Choroid plexus epithelial cell (primary cell): ENCODE measurements around the gene SLC7A14.

Experiments
- DNase-seq: peaks from one replicate; pipeline ENCODE4 v3.0.0-alpha.2; 2010; ENCODE audit warnings: low read depth
- H3K4me3 ChIP-seq: 2 replicates; pipeline ENCODE4 v1.5.1; 2011; ENCODE audit warnings: low read depth, mild to moderate bottlenecking, control low read depth, low read length, moderate library complexity
- CTCF ChIP-seq: conservative IDR thresholded peaks from 2 replicates; pipeline ENCODE4 v1.5.1; 2011; ENCODE audit warnings: low read depth, mild to moderate bottlenecking, control low read depth, inconsistent platforms, low read length, moderate library complexity

The SLC7A14 gene

GRCh38 chr3:170517242-170517945 is 68.5 kb downstream of the SLC7A14 start:
- H3K4me3 ChIP-seq, result no peak overlapping the region
- peak; percentile 52 for DNase-seq
- no peak for TF ChIP-seq CTCF

GRCh38 chr3:170513642-170514041 is 72.2 kb downstream of the SLC7A14 start:
- no peak for TF ChIP-seq CTCF
- no peak for DNase-seq
- no peak overlapping the region for H3K4me3 ChIP-seq

GRCh38 chr3:170511371-170511770 is 74.5 kb downstream of the SLC7A14 start:
- DNase-seq, result no peak
- no peak for TF ChIP-seq CTCF
- H3K4me3 ChIP-seq, result no peak overlapping the region

- no peak for DNase-seq
- H3K4me3 ChIP-seq, result no peak overlapping the region
- TF ChIP-seq CTCF, result no peak
Observed at GRCh38 chr3:170508839-170509238, 77.0 kb downstream of the SLC7A14 start.

GRCh38 chr3:170508291-170508690 is 77.6 kb downstream of the SLC7A14 start:
- H3K4me3 ChIP-seq, result no peak overlapping the region
- DNase-seq, result no peak
- TF ChIP-seq CTCF, result no peak

- no peak overlapping the region for H3K4me3 ChIP-seq
- no peak for TF ChIP-seq CTCF
- DNase-seq, result no peak
Observed at GRCh38 chr3:170507063-170507462, 78.8 kb downstream of the SLC7A14 start.

GRCh38 chr3:170506556-170506955 is 79.3 kb downstream of the SLC7A14 start:
- no peak overlapping the region for H3K4me3 ChIP-seq
- TF ChIP-seq CTCF, result no peak
- DNase-seq, result peak; percentile 59
